GM03348 (cell line): ENCODE results near the gene BNIP5.
A peak's percentile ranks its signal among the peaks of the same experiment; 100 is the strongest.

Experiments
- DNase-seq: peaks from one replicate; pipeline ENCODE4 v3.0.0; 2012; ENCODE audit warnings: low spot score

BNIP5 gene, protein sequence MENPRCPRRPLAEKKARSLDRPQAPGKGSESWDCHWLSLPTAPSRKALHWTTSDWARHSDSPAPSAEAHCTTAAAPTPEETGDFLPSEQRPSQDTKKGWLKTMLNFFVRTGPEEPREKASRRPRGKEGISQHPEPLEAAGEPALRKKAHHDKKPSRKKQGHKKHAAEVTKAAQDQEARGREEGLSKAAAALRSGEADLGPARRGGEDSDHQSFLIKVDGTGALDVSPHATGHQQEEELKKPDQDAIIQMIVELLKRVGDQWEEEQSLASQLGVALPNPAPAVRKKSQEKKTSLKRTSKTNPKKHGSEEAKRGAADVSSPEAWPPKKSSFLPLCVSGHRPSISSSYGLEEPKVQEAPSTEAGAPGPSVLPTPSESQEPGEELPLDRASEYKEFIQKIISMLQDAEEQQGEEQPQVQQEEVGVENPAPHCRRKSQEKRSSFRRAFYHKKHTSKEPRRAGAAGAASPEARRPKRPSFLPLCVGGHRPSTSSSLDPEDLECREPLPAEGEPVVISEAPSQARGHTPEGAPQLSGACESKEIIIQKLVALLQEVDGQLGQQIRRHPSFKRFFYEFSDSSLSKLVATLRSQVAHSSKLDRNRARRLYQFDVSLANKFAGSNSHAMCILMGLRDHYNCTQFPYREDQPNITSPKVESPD

DNA sequence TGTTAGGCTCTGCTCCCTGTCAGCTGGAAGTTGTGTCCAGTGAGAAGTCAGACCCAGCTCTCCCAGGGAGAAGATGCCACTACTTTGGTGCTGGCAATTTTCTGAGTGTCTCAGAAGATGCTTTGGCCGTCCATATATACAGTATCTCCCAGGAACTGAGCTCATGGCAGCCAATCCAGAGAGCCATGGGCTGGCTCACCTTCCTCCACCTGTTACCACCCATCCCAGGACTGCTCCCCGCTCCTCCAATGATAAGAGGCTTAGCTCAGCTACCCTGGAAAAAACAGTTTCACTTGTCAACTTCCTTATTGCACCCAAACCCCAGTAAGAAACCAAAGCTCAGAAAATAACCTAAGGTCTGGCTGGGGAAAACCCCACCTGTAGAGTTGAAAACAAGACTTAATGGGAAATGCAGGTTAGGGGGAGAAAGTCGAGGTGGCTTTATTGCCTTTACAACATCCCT is at the start of gene BNIP5:
BNIP5 (minus strand) TSS at position 110 of the 463 bp plus-strand sequence. CDS start 6,198 bp downstream, outside the sequence.
- no peak for DNase-seq

DNA sequence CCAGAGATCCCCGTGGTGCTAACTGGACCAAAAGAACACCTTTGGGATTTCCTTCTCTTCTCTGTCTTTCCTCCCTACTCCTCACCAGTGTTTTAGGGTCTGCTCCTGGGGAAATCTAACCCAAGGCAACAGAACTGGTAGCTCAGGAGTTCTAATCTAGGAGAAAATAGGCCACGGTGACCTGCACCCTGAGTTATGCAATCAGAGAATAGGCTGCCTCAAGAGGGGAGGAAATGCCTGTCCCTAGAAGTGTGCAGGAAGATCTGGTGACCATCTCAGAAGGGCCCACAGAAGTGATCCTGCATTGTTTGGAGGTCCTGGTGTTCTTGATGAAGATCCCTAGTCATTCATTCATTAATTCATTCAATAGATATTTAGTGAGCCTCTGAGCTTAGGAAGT is 47.4 kb upstream of the BNIP5 start:
- DNase-seq, result no peak

DNA sequence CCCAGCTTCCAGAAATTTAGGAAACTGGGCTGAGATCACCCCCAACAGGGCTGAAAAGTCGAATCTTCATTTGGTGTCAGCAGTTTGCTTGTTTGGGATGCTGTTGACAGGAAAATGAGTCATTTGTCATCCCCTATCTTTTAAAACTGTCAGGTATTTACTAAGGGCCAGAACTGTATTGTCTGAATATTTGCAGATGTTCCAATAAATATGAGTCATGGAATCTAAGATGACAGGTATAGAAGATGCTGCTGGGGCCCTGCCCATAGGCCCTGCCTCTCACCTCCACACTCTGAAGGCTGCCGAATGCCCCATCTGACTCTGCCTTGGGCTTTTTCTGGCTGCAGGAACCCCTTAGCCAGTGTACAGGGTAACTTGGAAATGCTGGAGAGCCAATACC is 46.9 kb upstream of the BNIP5 start:
- DNase-seq, result no peak

DNA sequence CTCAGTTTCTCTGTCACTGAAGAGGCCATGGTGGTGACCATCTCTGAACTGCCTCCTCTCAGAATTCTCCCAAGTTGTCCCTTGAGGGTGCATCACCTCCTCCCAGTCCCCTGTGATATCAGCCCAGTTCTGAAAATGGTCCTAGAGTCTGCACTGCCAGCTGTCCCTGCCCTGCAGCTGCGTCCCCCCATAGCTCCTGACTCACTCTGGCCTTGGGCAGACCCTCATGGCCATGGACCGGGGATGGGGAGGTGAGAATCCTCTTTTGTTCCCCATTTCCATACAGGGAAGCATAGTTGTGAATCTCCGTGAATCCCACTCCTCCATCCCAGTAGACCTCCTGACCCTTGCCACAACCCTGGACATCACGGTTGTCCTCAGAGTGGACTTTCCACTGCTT is 46.3 kb upstream of the BNIP5 start:
- no peak for DNase-seq

DNA sequence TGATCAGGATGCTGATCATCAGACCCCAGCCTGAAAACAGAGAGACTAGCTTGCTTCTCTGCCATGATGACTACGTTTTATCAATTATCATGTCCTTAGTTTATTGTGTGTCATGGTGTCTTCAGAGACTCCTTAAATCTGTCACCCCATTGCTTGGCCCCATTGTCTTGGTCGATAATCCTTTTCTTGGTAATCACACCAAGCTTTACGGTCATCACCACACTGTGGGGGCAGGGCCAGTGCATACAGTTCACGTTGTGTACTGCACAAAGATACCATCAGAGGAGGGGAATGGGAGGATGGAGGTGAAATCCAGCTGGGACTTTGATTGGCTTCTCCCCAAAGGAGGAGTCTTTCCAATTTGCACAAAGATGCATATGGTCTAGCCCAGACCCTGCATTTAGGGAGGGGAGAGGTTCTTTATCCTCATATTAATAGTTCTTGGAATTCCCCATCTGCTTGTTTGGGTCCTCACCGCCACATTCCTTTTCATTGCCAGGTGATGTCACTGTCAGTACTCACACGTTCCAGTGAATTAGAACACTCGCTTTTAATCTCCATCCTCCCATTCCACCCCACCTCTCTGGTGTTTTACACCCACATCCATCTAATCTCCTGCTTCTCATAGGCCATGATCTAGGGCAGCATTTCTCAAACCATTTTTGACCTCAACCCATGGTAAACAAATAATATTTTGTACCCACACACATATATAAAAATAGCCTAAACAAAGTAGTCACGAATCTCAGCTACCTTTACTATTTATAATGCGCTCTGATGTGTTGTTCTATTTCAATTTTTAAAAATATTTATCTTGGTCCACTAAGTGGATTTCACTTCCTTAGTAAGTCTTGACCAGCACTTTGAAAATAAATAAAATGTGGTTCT is 45.1 kb upstream of the BNIP5 start:
- DNase-seq, result no peak

DNA sequence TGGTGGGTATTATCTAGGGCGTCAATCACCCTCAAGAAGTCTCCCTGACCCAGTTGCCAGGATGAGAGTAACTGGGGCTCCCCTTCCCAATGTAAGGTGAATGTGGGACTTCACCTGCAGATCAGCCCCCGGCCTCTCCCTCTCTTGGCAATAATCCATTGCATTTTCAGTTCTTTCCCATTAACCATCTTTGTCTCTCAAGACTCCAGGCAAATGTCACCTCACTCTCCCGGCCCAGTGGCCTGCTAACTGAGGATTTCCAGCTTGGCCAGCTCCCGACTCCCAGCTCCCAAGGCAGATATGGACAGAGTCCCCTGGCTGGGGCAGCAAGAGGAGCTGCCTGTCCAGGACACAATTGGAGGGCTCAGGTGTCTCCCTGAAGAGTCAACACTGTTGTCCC is 43.5 kb upstream of the BNIP5 start:
- DNase-seq, result no peak

DNA sequence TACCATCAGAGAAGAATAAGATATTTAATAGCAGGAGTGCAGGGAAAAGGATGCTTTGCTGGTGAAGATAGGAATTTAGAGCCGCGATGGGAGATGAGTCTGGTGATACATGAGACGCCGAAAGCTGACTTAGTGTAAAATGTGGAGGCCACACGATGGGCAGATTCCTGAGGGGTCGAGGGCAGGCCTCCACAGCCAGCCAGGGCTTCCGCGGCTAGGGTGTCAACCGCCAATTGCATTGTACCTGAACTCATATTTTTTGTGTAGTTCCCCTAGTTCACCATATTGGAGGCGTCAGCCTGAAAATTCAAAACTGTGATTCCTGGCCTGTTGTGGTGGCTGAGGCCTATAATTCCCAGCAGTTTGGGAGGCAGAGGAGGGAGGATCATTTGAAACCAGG is 42.2 kb upstream of the BNIP5 start:
- no peak for DNase-seq

DNA sequence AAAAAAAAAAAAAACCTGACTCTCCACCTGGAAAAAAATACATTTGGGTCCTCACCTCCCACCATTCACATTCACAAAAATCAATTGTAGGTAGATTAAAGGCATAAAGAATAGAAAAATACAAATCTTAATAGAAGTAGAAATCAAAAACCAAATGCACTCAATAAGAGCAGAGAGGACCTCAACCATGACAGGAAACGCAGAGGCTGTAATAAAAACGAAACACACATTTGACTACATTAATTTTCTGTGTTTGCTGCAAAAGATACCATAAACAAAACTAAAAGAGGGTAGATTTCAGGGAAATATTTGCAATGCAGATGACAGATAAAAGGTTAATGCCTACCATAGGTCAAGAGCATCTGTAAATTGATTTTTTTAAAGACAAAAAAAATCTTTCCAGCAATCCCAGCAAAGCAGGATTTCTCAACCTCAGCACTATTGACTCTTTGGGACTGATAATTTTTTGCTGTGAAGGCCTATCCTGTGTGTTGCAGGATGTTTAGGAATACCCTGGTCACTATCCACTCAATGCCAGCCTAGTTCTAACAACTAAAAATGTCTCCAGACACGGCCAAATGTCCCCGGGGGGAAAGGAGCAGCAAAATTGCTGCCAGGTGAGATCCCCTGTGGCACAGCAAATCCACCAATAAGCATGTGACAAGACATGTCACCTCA is 41.7 kb upstream of the BNIP5 start:
- DNase-seq, result no peak

DNA sequence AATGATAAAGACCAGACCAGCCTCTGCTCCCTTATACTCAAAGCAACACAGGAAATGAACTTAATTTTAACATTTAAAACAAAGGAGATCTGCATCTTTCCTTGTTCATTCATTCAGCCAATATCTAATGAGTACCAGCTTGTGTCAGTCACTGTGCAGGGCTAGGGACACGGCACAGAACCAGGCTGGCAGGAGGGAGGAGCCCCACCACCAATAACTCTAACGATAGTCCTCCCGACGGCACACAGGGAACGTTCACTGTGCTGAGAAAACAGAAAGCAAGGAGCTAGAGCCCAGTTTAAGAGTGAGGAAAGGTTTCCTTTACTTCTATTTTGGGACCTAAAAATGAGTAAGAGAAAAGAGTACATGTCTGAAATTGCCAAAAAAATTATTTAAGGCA is 40.9 kb upstream of the BNIP5 start:
- no peak for DNase-seq

DNA sequence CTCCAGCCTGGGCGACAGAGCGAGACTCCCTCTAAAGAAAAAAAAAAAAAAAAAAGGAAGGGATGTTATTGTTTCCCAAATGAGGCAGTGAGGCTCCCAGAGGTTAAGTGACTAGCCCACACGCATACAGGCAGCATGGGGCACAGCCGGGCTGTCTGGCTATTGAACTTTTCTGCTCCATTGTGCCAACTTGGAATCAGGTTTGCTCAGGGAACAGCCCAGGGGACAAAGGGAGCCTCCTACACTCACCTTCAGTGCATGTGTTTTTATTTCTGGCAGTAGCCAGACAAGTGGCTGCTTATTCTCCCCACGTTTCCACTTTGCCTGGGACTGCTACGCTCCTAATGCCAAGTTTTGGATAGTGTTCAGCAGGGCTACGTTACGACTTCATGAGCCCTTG is 40.1 kb upstream of the BNIP5 start:
- DNase-seq, result no peak

DNA sequence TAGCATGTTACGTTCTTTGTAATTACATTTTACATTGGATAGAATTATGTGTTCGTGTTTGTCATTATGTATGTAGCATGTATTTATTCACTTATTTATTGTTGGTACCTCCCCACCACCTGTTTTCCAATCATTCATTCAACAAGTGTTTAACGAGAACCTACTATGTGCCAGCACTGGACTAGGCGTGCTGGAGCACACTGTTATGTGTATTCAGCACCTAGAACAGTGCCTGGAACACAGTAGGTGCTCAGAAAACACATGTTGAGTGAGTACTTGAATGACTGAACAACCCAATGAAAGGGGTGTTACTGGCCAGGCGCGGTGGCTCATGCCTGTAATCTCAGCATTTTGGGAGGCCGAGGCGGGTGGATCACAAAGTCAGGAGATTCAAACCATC is 39.5 kb upstream of the BNIP5 start:
- no peak for DNase-seq

DNA sequence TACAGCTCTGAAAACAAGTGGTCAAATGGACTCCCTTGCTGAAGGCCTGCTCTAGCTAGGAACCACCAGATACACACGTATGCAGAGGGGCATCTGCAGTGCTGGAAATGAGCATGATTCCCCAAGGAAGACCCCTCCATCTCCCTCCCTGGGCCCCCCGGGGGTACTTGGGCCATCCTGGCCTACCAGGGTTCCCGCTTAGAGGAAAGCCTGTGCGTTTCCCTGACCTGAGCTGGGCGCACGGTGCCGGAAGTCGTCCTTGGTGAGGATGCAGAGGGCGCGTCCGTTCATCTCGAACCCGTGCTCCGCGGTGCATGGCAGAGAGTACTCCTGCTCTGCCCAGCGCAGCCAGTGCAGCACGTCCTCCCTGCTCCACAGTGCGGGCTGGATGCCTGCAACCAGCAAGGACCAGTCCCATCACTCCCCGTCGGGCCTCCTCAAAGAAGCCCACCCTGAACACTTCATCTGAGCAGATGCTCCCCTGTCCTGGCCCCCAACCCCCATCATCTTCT is 39.0 kb upstream of the BNIP5 start:
- DNase-seq, result no peak

DNA sequence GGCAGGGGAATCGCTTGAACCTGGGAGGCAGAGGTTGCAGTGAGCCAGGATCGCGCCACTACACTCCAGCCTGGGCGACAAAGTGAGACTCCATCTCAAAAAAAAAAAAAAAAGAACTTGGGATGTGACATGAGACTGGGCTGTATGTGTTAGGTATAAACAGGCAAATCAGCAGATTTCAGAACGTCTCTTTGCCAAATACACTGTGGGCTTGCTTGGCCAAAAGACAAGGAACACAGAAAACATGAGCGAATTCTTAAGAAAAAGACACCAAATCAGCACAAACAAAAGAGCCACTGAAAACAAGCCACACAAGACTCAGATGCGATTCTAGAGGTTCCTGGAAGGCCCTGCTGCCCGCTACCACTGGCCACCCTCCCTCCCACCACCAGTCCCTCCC is 38.3 kb upstream of the BNIP5 start:
- DNase-seq, result no peak

DNA sequence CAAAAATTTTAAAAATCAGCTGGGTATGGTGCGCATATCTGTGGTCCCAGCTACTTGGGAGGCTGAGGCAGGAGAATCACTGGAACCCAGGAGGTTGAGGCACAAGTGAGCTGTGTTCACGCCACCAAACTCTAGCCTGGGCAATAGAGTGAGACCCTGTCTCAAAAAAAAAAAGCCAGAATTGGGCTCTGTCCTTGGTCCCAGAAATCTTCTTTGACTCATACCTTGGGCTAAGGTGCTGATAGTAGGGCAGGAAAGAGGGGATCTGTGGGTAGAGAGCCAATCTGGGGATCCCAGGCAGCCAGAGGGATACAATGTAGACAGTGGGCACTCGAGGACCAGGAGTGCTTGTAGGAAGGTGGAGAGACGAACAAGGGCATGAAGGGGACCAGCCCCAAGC is 37.5 kb upstream of the BNIP5 start:
- no peak for DNase-seq

DNA sequence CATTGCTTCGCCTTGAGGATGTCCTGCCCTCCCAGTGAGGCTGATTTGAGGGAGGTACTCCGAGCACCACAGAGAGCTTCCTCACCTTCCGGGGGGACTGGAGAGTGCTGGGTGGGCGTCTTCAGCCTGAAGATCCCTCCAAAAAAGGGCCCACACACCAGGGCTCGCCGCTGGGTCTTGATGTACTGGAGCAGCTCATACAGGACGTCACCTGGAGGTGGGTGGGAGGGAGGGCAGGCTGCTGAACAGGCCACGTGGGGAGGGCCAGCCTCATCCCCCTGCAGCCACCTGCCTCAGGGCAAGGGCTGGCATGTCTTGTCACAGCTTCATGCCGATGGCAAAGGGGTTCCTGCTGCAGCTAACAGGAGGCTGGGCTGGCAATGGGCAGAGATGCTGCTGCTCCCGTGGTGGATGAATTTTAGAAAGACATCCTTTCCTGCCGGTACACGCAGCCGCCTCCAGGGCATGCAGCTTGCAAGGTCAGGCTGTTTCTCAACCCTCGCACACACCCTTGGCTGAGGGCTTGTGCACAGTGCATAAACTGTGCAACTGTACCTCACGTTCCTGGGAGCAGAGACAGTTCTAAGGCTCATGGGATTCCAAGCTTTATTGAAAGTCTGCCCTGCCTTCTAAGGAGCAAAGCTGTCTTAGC is 36.8 kb upstream of the BNIP5 start:
- DNase-seq, result no peak

DNA sequence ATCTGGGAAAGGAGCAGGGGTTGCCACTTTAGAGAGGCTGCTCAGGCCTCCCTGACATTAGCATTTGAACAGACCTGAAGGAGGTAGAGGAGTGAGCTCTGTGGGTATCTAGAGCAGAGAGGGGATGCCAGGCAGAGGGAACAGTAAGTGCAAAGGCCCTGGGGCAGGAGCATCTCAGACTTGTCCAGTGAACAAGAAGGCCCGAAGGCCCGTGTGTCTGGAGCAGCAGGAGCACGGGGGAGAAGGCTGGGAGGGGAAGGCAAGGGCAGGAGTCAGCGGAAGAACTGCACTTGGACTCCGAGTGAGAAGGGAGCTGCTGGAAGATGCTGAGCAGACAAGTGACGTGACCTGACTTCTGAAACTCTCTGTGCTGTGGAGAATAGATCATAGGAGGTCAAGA is 35.4 kb upstream of the BNIP5 start:
- DNase-seq, result no peak

DNA sequence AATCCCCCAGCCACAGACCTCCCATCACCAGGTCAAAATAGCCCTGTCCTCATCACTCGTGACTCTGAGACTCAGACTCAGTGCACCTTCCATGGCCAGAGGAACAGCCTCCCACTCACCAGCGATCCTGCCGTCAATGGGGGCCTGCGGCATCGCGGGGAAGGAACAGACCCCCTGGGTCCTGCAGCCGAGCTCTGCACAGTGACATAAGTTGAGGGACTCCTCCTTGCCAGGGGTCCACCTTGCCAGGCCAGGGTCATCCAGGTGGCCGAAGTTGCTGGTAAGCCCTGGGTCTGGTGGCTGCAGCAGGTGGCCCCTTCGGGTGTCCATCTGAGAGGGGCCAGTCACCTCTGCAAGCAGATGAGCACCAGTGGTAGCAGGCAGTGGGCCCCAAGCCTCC is 34.5 kb upstream of the BNIP5 start:
- no peak for DNase-seq

DNA sequence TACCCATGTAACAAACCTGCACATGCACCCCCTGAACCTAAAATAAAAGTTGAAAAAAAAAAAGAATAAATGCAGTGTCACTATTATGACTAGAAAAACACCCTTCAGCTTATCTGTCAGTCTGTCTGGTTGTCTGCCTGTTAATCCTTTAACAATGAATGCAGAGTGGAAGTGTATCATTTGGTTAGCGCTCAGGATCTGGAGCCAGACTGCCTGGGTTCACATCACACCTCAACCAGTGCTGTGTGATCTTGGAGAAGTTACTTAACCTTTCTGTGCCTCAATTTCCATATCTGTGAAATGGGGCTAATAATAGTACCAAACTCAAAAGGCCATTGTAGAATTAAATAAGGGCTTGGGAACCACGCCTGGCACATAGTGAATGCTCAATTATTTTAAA is 34.0 kb upstream of the BNIP5 start:
- DNase-seq, result no peak

DNA sequence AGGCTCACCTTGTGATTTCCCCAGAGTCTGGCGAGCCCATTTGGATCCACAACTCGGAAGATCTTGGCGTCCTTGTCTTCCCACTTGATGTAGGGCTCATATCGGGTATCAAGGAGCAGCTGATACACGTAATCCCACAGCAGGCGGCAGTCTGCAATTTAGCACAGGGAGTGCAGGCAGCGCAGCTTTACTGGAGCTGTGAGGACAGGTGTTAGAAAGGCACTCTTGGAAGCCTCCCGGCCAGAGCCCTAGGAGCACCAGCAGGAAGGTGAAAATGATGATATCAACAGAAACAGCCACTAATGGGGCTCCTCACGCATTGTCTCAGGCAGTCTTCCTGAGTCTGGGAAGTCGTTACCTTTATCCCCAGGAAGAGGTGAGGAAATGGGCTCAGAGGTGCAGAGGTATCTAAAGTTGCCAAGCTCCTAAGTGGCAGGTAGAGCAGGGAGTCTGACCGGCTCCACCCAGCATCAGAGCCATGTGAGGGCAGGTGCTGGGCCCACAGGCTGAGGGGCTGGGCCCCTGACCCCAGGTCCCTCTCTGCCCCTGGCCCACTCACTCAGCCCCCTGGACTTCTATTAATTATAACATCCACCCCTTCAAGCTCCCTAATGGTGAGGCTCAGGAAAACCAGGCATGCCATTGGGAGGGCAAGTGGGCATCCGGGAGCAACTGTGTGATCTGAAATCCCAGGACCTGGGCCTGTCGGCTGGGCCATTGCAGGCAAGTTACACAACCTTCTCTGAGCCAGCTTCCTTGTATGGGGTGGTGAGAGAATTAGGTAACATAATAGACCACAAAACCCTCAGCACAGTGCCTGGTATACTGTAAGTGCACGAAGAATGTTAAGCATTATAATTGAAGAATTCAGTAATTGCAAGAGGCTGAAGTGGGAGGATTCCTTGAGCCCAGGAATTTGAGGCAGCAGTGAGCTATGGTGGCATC is 32.5 kb upstream of the BNIP5 start:
- DNase-seq, result peak; percentile 93

DNA sequence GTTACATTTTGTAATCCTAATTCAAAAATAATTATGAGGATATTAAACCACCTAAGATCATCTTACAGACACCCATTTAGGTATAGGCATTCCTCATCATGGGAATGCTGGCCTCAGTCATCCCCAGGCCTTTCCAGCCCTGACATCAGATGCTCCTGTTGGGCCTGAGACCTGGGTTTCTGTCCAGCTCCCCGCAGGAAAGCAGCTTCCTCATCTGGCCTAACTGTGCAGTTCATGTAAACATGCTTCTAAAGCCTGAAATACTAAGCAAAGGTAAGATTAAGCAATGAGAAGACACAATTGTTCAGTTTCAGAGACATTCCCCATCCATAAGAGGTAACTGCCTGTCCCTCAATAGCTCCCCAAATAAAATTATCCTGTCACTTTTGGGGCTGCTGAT is 31.7 kb upstream of the BNIP5 start:
- no peak for DNase-seq
